Endothelial cell of umbilical vein (primary cell): ENCODE measurements around the gene RAB36. TPM values are rescaled to one million over a fixed set of nuclear protein-coding genes. Genes with fewer than 3 reads are reported as not detected.

Experiments used
- BruUV-seq: library from RNA; stranded (reverse); fragments of 400-500 nt; replicated peaks from 2 replicates; lab custom pipeline; 2021; lab: Mats Ljungman, UMichigan
- CTCF ChIA-PET: fragments of 300-600, 350-600 bp; sonication (Branson Sonifier 250); formaldehyde crosslinking; loops from one replicate; lab custom pipeline; 2021; ENCODE audit warnings: antibody characterized with exemption, inconsistent platforms; lab: Charles Lee
- POLR2A ChIA-PET: fragments of 300-600, 350-600 bp; sonication (Branson Sonifier 250); formaldehyde crosslinking; loops from one replicate; lab custom pipeline; 2021; ENCODE audit warnings: antibody characterized with exemption, inconsistent platforms; lab: Charles Lee
- DNase-seq: peaks from one replicate; pipeline ENCODE4 v3.0.0-alpha.2; 2011; ENCODE audit warnings: low read depth, low spot score
- FAIRE-seq: peaks from 2 replicates; lab custom pipeline; 2011; peaks lifted over from hg19 to GRCh38; lab: Jason Lieb, UNC
- H2AFZ ChIP-seq: 2 replicates; pipeline ENCODE4 v1.6.0; 2012; ENCODE audit warnings: low read depth, low read length, control low read depth, inconsistent platforms
- H3K27ac ChIP-seq: 2 replicates; pipeline ENCODE4 v1.5.1; 2011; ENCODE audit warnings: low read depth, mild to moderate bottlenecking, control low read depth, low read length, moderate library complexity; ENCODE audit not compliant: insufficient read depth
- H3K27me3 ChIP-seq, 2 experiments: 2 replicates each; pipeline versions ENCODE4 v1.6.0 to v1.6.1; 2011; ENCODE audit warnings: low read length in 2 of 2, mixed read lengths in 1 of 2; ENCODE audit not compliant: control insufficient read depth in 2 of 2, insufficient read depth in 2 of 2
- H3K36me3 ChIP-seq, 2 experiments: 2 replicates in 1 of 2; 3 replicates in 1 of 2; pipeline ENCODE4 v1.5.1; 2011; ENCODE audit warnings: low read length in 2 of 2, mild to moderate bottlenecking in 1 of 2, moderate library complexity in 1 of 2; ENCODE audit not compliant: control insufficient read depth in 2 of 2, insufficient read depth in 2 of 2; ENCODE audit errors: extremely low read depth in 1 of 2
- H3K4me1 ChIP-seq: 3 replicates; pipeline ENCODE4 v1.5.1; 2011; ENCODE audit warnings: mild to moderate bottlenecking, low read length; ENCODE audit not compliant: control insufficient read depth, insufficient read depth; ENCODE audit errors: extremely low read depth
- H3K4me2 ChIP-seq: 2 replicates; pipeline ENCODE4 v1.6.1; 2011; ENCODE audit warnings: low read length, control low read depth, mixed read lengths; ENCODE audit not compliant: insufficient read depth
- H3K4me3 ChIP-seq, 3 experiments: fragments of 200-600 bp in 1 of 3; sonication (generic), shearing (Covaris generic) in 1 of 3; replicated peaks in 1 of 3; 2 replicates each; pipeline ENCODE4 v1.5.1; 2011 to 2016; ENCODE audit warnings: control low read depth in 3 of 3, low read length in 3 of 3, mild to moderate bottlenecking in 2 of 3, inconsistent platforms in 1 of 3, low read depth in 1 of 3, moderate library complexity in 1 of 3; ENCODE audit not compliant: insufficient read depth in 1 of 3
- H3K79me2 ChIP-seq: 2 replicates; pipeline ENCODE4 v1.6.0; 2012; ENCODE audit warnings: low read length, inconsistent platforms; ENCODE audit not compliant: control insufficient read depth, insufficient read depth
- H3K9ac ChIP-seq: replicated peaks from 2 replicates; pipeline ENCODE3; 2011; ENCODE audit warnings: low read length, control low read depth; ENCODE audit not compliant: insufficient read depth; ENCODE audit errors: extremely low read depth
- H3K9me1 ChIP-seq: replicated peaks from 3 replicates; pipeline ENCODE4 v1.6.0; 2011; ENCODE audit warnings: mild to moderate bottlenecking, low read length; ENCODE audit not compliant: control insufficient read depth, insufficient read depth; ENCODE audit errors: extremely low read depth
- H3K9me3 ChIP-seq: replicated peaks from 2 replicates; pipeline ENCODE4 v1.5.1; 2012; ENCODE audit warnings: low read length, inconsistent platforms; ENCODE audit not compliant: control insufficient read depth, insufficient read depth
- H4K20me1 ChIP-seq: replicated peaks from 2 replicates; pipeline ENCODE3; 2011; ENCODE audit warnings: mild to moderate bottlenecking, low read length; ENCODE audit not compliant: control insufficient read depth, insufficient read depth; ENCODE audit errors: extremely low read depth
- CTCF ChIP-seq, 2 donors: IDR thresholded peaks; 1 replicate in 1 of 2; 2 replicates in 1 of 2; pipeline ENCODE4 v1.5.1; 2011; ENCODE audit warnings: low read length in 2 of 2, mild to moderate bottlenecking in 2 of 2, moderate library complexity in 2 of 2, control low read depth in 1 of 2, inconsistent platforms in 1 of 2, low read depth in 1 of 2; ENCODE audit not compliant: insufficient read depth in 1 of 2; ENCODE audit errors: extremely low read depth in 1 of 2
- EZH2 ChIP-seq: IDR thresholded peaks from 2 replicates; pipeline ENCODE4 v1.6.1; 2012; ENCODE audit warnings: borderline replicate concordance, low read depth, mild to moderate bottlenecking, moderate library complexity, low read length, inconsistent platforms; ENCODE audit not compliant: severe bottlenecking
- FOS ChIP-seq: IDR thresholded peaks from 2 replicates; pipeline ENCODE4 v1.6.1; 2011; ENCODE audit warnings: mild to moderate bottlenecking, low read length, moderate library complexity, borderline replicate concordance; ENCODE audit not compliant: insufficient read depth
- GATA2 ChIP-seq: IDR thresholded peaks from 2 replicates; pipeline ENCODE4 v1.7.0; 2011; ENCODE audit warnings: low read depth, mild to moderate bottlenecking, moderate library complexity, mixed read lengths, low read length; ENCODE audit not compliant: insufficient read length, insufficient read depth
- JUN ChIP-seq: IDR thresholded peaks from 2 replicates; pipeline ENCODE4 v1.6.1; 2011; ENCODE audit warnings: borderline replicate concordance, low read depth; ENCODE audit not compliant: insufficient read length, insufficient read depth
- MAX ChIP-seq: IDR thresholded peaks from 2 replicates; pipeline ENCODE4 v1.6.1; 2011; ENCODE audit not compliant: insufficient read depth, insufficient read length
- MYC ChIP-seq: IDR thresholded peaks from one replicate; pipeline ENCODE4 v1.6.1; 2011; ENCODE audit warnings: mild to moderate bottlenecking, low read depth, low read length
- POLR2A ChIP-seq: IDR thresholded peaks from 2 replicates; pipeline ENCODE4 v1.6.1; 2012; ENCODE audit warnings: low read depth, mild to moderate bottlenecking, control low read depth, low read length
- POLR2AphosphoS5 ChIP-seq: IDR thresholded peaks from 2 replicates; pipeline ENCODE4 v1.6.1; 2012; ENCODE audit warnings: low read depth, mild to moderate bottlenecking, control low read depth, low read length, moderate library complexity; ENCODE audit not compliant: insufficient read depth
- dilution Hi-C: fragments of 300-500 bp; cut with MboI; formaldehyde crosslinking; loops from one replicate; pipeline ENCODE4 v1.15.0; 2019; ENCODE audit warnings: low sequenced_read_pairs; ENCODE audit not compliant: extremely low pct_ligation_motif_present
- intact Hi-C: fragments of 100-400 bp; cut with micrococcal nuclease; formaldehyde crosslinking; loops from one replicate; pipeline ENCODE4 v1.10.0; 2022
- polyA plus RNA-seq, 4 experiments: library from polyadenylated mRNA; depleted of rRNA in 3 of 4; stranded (reverse) in 3 of 4; unstranded in 1 of 4; fragments of >200 nt; gene quantifications; 2 replicates each; pipeline versions ENCODE4 v1.2.1 to v1.2.3, GENCODE V29; 2011 to 2012; ENCODE audit warnings: missing spikeins in 1 of 4
- total RNA-seq: library from RNA; stranded (reverse); gene quantifications from 2 replicates; pipeline ENCODE4 v1.2.3, GENCODE V29; 2021

RAB36 gene
- total and polyA plus RNA-seq, 2 donors (not counting 3 experiments of a cell fraction or from before 2014, with no cell fraction given): 2.7 to 3.1 TPM

GRCh38 chr22:23184764-23185113 is 39.5 kb downstream of the RAB36 start:
- H2AFZ ChIP-seq: no peak overlapping the region
- no peaks in the 10 kb centered on the region for H3K27me3 ChIP-seq
- no peaks in the 10 kb centered on the region for H3K9me3 ChIP-seq
- no TSS peak for BruUV-seq
- POLR2A ChIA-PET: interaction anchor here (1.5 kb wide), 1 partner anchor 34 kb away, joined by 4 read pairs; no protein-coding TSS in a partner anchor
- H3K9me1 ChIP-seq: no peaks in the 10 kb centered on the region
- dilution Hi-C loops (no loop called here), intact Hi-C loops (no loop called here)
- peaks cover 0 to 7% of the 10 kb centered on the region in 2 experiments for H3K36me3 ChIP-seq
- TF ChIP-seq POLR2A (no peak), POLR2AphosphoS5 (no peak), MYC (no peak), FOS (no peak), CTCF (IDR thresholded peaks at IDR 0.05; ENCODE audit: extremely low read depth in 1 of 2, insufficient read depth in 1 of 2, low read depth in 1 of 2, low read length in 2 of 2) (no peak), JUN (no peak), MAX (no peak), EZH2 (no peak), GATA2 (no peak)
- no peak overlapping the region for H3K9ac ChIP-seq
- no peaks in the 10 kb centered on the region for H4K20me1 ChIP-seq
- no peak for DNase-seq
- H3K79me2 ChIP-seq: peaks cover 91% of the 10 kb centered on the region
- H3K27ac ChIP-seq: peak overlapping the region; percentile 19
- H3K4me3 ChIP-seq: peak overlapping the region in 2 of 3 experiments; percentile 12 to 90
- FAIRE-seq: no peak
- peak overlapping the region; percentile 68 for H3K4me2 ChIP-seq
- peaks cover 47% of the 10 kb centered on the region for H3K4me1 ChIP-seq
- CTCF ChIA-PET: interaction anchor here (1.5 to 12.6 kb wide), 4 partner anchors 13 to 95 kb away, joined by 4 to 451 read pairs (median 30); no protein-coding TSS in a partner anchor
